Stimulated activated CD4-positive, alpha-beta T cell treated with anti-CD3 and anti-CD28 coated beads, Interleukin-12 subunit alpha, Interleukin-12 subunit beta, amount 100 ng/mL, for 48 hours (primary cell): Measurements from ENCODE around the gene U2AF2.
A peak's percentile ranks its signal among the peaks of the same experiment; 100 is the strongest.

ENCODE experiments used
- DNase-seq, 3 donors: peaks; one replicate each; pipeline ENCODE4 v3.0.0-alpha.2; 2020; ENCODE audit warnings: low read depth in 2 of 3, low spot score in 1 of 3

The U2AF2 gene

DNA sequence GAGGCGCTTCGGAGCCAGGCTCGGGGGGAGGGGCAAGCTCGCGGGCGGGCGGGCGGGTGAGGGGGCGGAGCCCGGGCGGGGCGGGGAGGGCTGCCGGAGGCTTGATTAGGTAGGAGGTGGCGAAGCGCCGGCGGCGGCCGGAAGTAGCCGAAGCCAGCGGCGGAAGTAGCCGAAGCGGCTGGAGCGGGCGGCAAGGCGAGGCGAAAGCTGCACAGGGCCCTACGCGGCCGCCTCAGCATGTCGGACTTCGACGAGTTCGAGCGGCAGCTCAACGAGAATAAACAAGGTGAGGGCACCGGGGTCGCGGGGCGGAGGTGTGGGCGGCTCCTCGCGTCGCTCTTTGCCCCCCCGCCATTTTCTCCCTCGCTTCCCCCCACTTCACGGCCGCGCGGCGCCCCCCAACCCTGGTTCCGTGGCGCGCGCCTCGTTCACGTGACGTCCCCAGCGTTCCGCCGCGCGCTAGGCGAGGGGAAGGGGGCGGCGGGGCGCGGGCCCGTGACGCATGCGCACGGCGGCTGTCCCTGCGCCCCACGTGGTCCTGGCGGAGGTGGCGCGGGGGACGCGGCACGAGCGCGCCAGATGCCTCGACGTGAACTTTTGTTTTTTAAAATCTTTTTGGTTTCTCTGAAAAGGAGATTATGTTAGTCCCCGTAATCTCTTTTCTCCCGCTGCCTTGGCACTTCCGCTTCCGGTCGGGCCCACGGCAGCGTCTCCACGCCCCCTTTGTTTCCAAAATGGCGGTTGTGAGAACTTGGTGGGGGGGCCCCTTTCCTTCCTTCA lies at the start of gene U2AF2:
Gene U2AF2 (plus strand): TSS at position 168 of the 780 bp plus-strand sequence. CDS start 70 bp downstream, at position 238.
- peak; percentile 93 to 96 (median 95) for DNase-seq

- peak; percentile 97 to 99 (median 99) for DNase-seq
These were observed 49.6 kb upstream of the U2AF2 start for GRCh38 chr19:55605207-55605636.

- DNase-seq, result peak; percentile 52 to 66 (median 65)
These were observed 49.0 kb upstream of the U2AF2 start, which contains the start of gene ZNF865 for GRCh38 chr19:55605637-55606470. TSS of gene ZNF865 (plus strand) at chr19:55605647. CDS start at chr19:55613619, 7,972 bp downstream.

- DNase-seq, result no peak
These were observed 48.4 kb upstream of the U2AF2 start for GRCh38 chr19:55606471-55606787.

GRCh38 chr19:55606817-55607216 lies 48.0 kb upstream of the U2AF2 start:
- no peak for DNase-seq

- DNase-seq, result no peak
These were observed 45.5 kb upstream of the U2AF2 start for GRCh38 chr19:55609326-55609725.

- DNase-seq, result no peak
These were observed 43.4 kb upstream of the U2AF2 start for GRCh38 chr19:55611300-55611982.

DNA sequence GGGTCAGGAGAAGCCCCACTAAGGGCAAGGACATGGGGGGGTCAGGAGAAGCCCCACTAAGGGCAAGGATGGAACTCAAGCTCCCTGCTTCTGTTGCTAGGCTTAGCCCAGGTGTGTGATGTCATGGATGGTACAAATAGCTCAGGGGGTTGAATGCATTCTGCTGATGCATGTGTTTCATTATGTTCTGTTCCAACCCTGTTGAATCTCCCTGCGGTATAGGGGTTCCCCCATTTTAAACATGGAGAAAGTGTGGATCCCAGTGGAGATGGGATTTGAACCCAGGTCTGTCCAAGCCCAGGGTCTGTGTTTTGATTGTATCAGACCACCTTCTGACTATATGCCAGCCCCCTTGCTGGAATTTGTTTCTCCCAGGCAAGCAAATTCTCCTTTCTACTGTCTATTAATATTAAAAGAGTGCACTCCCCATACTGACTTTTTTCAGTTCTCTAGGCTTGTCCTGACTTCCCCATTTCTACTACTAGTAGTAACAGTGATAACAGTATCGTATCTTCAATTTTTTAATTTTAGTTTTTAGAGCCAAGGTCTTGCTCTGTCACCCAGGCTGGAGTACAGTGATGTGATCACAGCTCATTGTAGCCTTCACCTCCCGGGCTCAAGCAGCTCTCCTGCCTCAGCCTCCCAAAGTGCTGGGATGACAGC lies 42.7 kb upstream of the U2AF2 start:
- no peak for DNase-seq

DNA sequence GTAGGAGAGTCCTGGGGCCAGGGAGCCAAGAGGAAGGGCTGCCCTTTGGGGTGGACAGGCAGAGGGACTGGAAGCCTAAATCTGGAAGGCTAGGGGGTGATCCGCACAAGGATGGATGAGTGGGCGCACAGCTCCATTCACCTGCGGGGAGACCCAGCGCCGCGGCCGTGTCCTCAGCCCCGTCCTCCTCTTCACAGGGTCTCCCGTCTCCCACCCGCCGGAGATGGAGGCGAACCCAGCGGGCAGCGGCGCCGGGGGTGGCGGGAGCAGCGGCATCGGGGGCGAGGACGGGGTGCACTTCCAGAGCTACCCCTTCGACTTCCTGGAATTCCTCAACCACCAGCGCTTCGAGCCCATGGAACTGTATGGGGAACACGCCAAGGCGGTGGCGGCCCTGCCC lies 41.4 kb upstream of the U2AF2 start:
- no peak for DNase-seq

GRCh38 chr19:55613930-55614710 lies 40.7 kb upstream of the U2AF2 start:
- DNase-seq, result no peak

DNA sequence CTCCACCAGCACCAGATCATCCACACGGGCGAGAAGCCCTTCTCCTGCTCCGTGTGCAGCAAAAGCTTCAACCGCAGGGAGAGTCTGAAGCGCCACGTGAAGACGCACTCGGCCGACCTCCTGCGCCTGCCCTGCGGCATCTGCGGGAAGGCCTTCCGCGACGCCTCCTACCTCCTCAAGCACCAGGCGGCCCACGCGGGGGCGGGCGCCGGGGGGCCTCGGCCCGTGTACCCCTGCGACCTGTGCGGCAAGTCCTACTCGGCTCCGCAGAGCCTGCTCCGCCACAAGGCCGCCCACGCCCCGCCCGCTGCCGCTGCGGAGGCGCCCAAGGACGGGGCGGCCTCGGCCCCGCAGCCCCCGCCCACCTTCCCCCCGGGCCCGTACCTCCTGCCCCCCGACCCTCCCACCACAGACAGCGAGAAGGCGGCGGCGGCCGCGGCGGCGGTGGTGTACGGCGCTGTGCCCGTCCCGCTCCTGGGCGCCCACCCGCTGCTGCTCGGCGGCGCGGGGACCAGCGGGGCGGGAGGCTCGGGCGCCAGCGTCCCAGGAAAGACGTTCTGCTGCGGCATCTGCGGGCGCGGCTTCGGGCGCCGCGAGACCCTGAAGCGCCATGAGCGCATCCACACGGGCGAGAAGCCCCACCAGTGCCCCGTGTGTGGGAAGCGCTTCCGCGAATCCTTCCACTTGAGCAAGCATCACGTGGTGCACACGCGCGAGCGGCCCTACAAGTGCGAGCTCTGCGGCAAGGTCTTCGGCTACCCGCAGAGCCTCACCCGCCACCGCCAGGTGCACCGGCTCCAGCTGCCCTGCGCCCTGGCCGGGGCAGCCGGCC lies 39.9 kb upstream of the U2AF2 start:
- DNase-seq, result no peak

DNA sequence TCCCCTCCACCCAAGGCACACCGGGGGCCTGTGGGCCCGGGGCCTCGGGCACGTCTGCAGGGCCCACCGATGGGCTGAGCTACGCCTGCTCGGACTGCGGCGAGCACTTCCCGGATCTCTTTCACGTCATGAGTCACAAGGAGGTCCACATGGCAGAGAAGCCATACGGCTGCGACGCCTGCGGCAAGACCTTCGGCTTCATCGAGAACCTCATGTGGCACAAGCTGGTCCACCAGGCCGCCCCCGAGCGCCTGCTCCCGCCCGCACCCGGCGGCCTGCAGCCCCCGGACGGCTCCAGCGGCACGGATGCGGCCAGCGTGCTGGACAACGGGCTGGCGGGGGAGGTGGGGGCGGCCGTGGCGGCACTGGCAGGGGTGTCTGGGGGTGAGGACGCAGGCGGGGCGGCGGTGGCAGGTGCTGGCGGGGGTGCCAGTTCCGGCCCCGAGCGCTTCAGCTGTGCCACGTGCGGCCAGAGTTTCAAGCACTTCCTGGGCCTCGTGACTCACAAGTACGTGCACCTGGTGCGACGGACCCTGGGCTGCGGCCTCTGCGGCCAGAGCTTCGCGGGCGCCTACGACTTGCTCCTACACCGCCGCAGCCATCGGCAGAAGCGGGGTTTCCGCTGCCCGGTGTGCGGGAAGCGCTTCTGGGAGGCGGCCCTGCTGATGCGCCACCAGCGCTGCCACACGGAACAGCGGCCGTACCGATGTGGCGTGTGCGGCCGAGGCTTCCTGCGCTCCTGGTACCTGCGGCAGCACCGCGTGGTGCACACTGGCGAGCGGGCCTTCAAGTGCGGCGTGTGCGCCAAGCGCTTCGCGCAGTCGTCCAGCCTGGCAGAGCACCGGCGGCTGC lies 39.1 kb upstream of the U2AF2 start:
- no peak for DNase-seq

DNA sequence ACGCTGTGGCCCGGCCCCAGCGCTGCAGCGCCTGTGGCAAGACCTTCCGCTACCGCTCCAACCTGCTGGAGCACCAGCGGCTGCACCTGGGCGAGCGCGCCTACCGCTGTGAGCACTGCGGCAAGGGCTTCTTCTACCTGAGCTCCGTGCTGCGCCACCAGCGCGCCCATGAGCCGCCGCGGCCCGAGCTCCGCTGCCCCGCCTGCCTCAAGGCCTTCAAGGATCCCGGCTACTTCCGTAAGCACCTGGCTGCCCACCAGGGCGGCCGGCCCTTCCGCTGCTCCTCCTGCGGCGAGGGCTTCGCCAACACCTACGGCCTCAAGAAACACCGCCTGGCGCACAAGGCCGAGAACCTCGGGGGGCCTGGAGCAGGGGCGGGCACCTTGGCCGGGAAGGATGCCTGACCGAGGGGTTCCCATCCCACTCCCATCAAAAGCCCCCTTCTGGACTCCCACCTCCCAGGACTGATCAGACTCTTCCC lies 38.4 kb upstream of the U2AF2 start:
- DNase-seq, result no peak

DNA sequence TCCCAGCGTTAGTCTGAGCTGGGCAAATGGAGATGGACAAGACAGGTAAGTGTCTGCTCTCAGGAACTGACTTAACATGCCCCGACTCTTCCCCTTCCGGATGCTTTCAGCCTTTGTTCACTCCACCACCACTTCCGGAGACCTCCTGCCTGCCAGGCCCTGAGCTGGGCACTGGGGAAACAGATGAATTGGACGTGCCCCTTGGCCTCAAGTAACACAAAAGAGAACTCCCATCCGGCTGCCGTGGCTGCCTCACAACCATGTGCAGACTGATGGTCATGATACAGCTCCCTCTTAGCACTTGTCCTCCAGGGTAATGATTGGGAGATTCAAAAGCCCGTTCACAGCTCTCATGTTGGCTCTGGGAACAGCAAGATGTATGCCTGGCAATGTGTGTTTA lies 37.4 kb upstream of the U2AF2 start:
- DNase-seq, result no peak

GRCh38 chr19:55618426-55618825 lies 36.4 kb upstream of the U2AF2 start:
- no peak for DNase-seq

DNA sequence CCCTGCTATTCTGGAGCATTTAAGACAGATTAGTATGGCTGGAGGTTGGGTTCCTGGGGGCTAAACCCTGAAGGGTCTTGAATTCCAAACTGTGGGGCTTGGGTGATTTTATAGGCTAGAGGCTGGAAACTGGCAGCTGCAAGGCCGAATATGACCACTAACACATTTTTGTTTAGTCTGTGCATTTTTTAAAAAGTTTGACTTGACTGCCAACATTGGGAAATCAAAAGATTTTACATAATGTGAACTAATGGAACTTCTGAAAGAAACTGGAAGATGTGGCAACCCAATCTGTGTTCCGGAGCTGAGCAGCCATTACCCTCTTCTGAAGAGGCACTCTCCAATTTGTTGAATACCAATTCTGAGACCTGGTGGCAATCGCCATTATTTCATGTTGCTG lies 35.5 kb upstream of the U2AF2 start:
- no peak for DNase-seq

- no peak for DNase-seq
These were observed 34.2 kb upstream of the U2AF2 start for GRCh38 chr19:55620410-55621204.
